H1 (cell line): ENCODE measurements around the gene SEC61B. TPM values are rescaled to one million over a fixed set of nuclear protein-coding genes. Genes with fewer than 3 reads are reported as not detected.

ENCODE experiments used
- CTCF ChIA-PET: fragments of 300-600 bp; sonication (Branson Sonifier 250); formaldehyde crosslinking; loops from one replicate; lab custom pipeline; 2021; ENCODE audit not compliant: partially characterized antibody; lab: Charles Lee
- POLR2A ChIA-PET: fragments of 300-600 bp; sonication (Branson Sonifier 250); formaldehyde crosslinking; loops from one replicate; lab custom pipeline; 2021; ENCODE audit warnings: inconsistent platforms; ENCODE audit not compliant: partially characterized antibody; lab: Charles Lee
- DNase-seq, 2 experiments: peaks; one replicate each; pipeline versions ENCODE4 v3.0.0 to v3.0.0-alpha.2; 2010 to 2022; ENCODE audit warnings: low spot score in 2 of 2, low read depth in 1 of 2, mixed read lengths in 1 of 2
- FAIRE-seq: peaks from 2 replicates; lab custom pipeline; 2011; peaks lifted over from hg19 to GRCh38; lab: Jason Lieb, UNC
- H2AFZ ChIP-seq: 2 replicates; pipeline ENCODE4 v1.8.1; 2012; ENCODE audit warnings: low read length, inconsistent platforms
- H2AK5ac ChIP-seq: 2 replicates; pipeline ENCODE4 v1.6.1; 2013; ENCODE audit warnings: low read depth, low read length
- H2BK120ac ChIP-seq: replicated peaks from 2 replicates; pipeline ENCODE3; 2013; ENCODE audit warnings: low read depth, low read length, inconsistent platforms
- H2BK12ac ChIP-seq: 2 replicates; pipeline ENCODE4 v1.6.1; 2013; ENCODE audit warnings: low read depth, low read length
- H2BK15ac ChIP-seq: 2 replicates; pipeline ENCODE4 v1.6.1; 2013; ENCODE audit warnings: low read length
- H2BK20ac ChIP-seq: 2 replicates; pipeline ENCODE4 v1.6.1; 2013; ENCODE audit warnings: low read length
- H2BK5ac ChIP-seq: 2 replicates; pipeline ENCODE4 v1.6.1; 2013; ENCODE audit warnings: low read depth, low read length
- H3K14ac ChIP-seq: 2 replicates; pipeline ENCODE4 v1.6.1; 2013; ENCODE audit warnings: inconsistent platforms; ENCODE audit not compliant: insufficient read length
- H3K18ac ChIP-seq: 2 replicates; pipeline ENCODE4 v1.6.1; 2013; ENCODE audit warnings: low read length; ENCODE audit errors: extremely low read depth
- H3K23ac ChIP-seq: 2 replicates; pipeline ENCODE4 v1.6.1; 2013; ENCODE audit warnings: inconsistent platforms; ENCODE audit not compliant: insufficient read length
- H3K23me2 ChIP-seq: 2 replicates; pipeline ENCODE4 v1.6.1; 2013; ENCODE audit warnings: low read depth, low read length
- H3K27ac ChIP-seq: 2 replicates; pipeline ENCODE4 v1.6.1; 2011; ENCODE audit warnings: low read depth, low read length, inconsistent platforms
- H3K27me3 ChIP-seq, 4 experiments: replicated peaks in 1 of 4; 1 replicate in 1 of 4; 2 replicates in 3 of 4; pipeline versions ENCODE4 v1.6.1 to v1.8.1; 2011 to 2013; ENCODE audit warnings: low read length in 3 of 4, mild to moderate bottlenecking in 3 of 4, inconsistent platforms in 2 of 4, mixed read lengths in 2 of 4, moderate library complexity in 1 of 4; ENCODE audit not compliant: control insufficient read depth in 3 of 4, insufficient read depth in 3 of 4; ENCODE audit errors: extremely low read depth in 1 of 4
- H3K36me3 ChIP-seq, 4 experiments: 2 replicates each; pipeline versions ENCODE4 v1.6.1 to v1.8.1; 2011 to 2013; ENCODE audit warnings: mild to moderate bottlenecking in 4 of 4, low read length in 3 of 4, moderate library complexity in 2 of 4, control low read depth in 1 of 4, inconsistent platforms in 1 of 4; ENCODE audit not compliant: insufficient read depth in 4 of 4, control insufficient read depth in 2 of 4
- H3K4ac ChIP-seq: replicated peaks from 2 replicates; pipeline ENCODE3; 2013; ENCODE audit warnings: low read length, low read depth, mixed read lengths, inconsistent platforms; ENCODE audit not compliant: insufficient read length
- H3K4me1 ChIP-seq, 4 experiments: replicated peaks in 1 of 4; 1 replicate in 1 of 4; 2 replicates in 3 of 4; pipeline versions ENCODE4 v1.6.1 to v1.8.1; 2011 to 2013; ENCODE audit warnings: low read length in 3 of 4, inconsistent platforms in 2 of 4, mixed read lengths in 1 of 4; ENCODE audit not compliant: insufficient read depth in 4 of 4, control insufficient read depth in 3 of 4
- H3K4me2 ChIP-seq, 2 experiments: 2 replicates each; pipeline versions ENCODE4 v1.6.1 to v1.8.1; 2011 to 2013; ENCODE audit warnings: low read depth in 2 of 2, low read length in 2 of 2, control low read depth in 1 of 2, inconsistent platforms in 1 of 2, mild to moderate bottlenecking in 1 of 2; ENCODE audit not compliant: insufficient read depth in 1 of 2
- H3K4me3 ChIP-seq, 4 experiments: fragments of 200-600, 300-600 bp in 1 of 4; sonication (generic), shearing (Covaris generic), sonication (Bioruptor Twin) in 1 of 4; 2 replicates each; pipeline versions ENCODE4 v1.5.1 to v1.8.1; 2011 to 2016; ENCODE audit warnings: low read length in 4 of 4, low read depth in 3 of 4, control low read depth in 2 of 4, inconsistent platforms in 2 of 4, mild to moderate bottlenecking in 2 of 4, mixed read lengths in 1 of 4, moderate library complexity in 1 of 4; ENCODE audit not compliant: insufficient read depth in 2 of 4; ENCODE audit errors: extremely low read depth in 1 of 4
- H3K56ac ChIP-seq: replicated peaks from 2 replicates; pipeline ENCODE3; 2013; ENCODE audit warnings: low read depth, mild to moderate bottlenecking, mixed read lengths, low read length, inconsistent platforms; ENCODE audit not compliant: insufficient read length
- H3K79me1 ChIP-seq: 2 replicates; pipeline ENCODE4 v1.6.1; 2013; ENCODE audit warnings: low read depth, low read length, control low read depth
- H3K79me2 ChIP-seq, 2 experiments: 2 replicates each; pipeline versions ENCODE4 v1.6.1 to v1.8.1; 2012 to 2013; ENCODE audit warnings: low read length in 2 of 2, mild to moderate bottlenecking in 2 of 2, inconsistent platforms in 1 of 2; ENCODE audit not compliant: insufficient read depth in 2 of 2, control insufficient read depth in 1 of 2
- H3K9ac ChIP-seq, 4 experiments: replicated peaks in 1 of 4; 1 replicate in 1 of 4; 2 replicates in 3 of 4; pipeline versions ENCODE4 v1.6.1 to v1.8.1; 2011 to 2013; ENCODE audit warnings: low read depth in 3 of 4, low read length in 3 of 4, control low read depth in 2 of 4, mild to moderate bottlenecking in 2 of 4, moderate library complexity in 2 of 4, inconsistent platforms in 1 of 4; ENCODE audit errors: extremely low read depth in 1 of 4
- H3K9me3 ChIP-seq, 2 experiments: 2 replicates each; pipeline versions ENCODE4 v1.6.1 to v1.8.1; 2012 to 2013; ENCODE audit warnings: mild to moderate bottlenecking in 2 of 2, moderate library complexity in 2 of 2, control low read depth in 1 of 2, inconsistent platforms in 1 of 2, low read depth in 1 of 2, low read length in 1 of 2, mixed read lengths in 1 of 2; ENCODE audit not compliant: insufficient read depth in 2 of 2
- H4K20me1 ChIP-seq, 2 experiments: replicated peaks in 1 of 2; 2 replicates each; pipeline versions ENCODE3 to v1.8.1; 2011 to 2013; ENCODE audit warnings: inconsistent platforms in 2 of 2, low read length in 2 of 2, mild to moderate bottlenecking in 1 of 2; ENCODE audit not compliant: insufficient read depth in 2 of 2, control insufficient read depth in 1 of 2
- H4K5ac ChIP-seq: 2 replicates; pipeline ENCODE4 v1.6.1; 2013; ENCODE audit warnings: low read length, low read depth, mixed read lengths, inconsistent platforms; ENCODE audit not compliant: insufficient read length
- H4K8ac ChIP-seq: 2 replicates; pipeline ENCODE4 v1.8.0; 2013; ENCODE audit warnings: mild to moderate bottlenecking, moderate library complexity, low read length, inconsistent platforms; ENCODE audit not compliant: insufficient read depth; ENCODE audit errors: extremely low read depth
- H4K91ac ChIP-seq: replicated peaks from 2 replicates; pipeline ENCODE3; 2013; ENCODE audit warnings: low read length, mixed read lengths, inconsistent platforms; ENCODE audit not compliant: insufficient read length
- BRCA1 ChIP-seq: IDR thresholded peaks from 2 replicates; pipeline ENCODE4 v1.6.1; 2012; ENCODE audit warnings: low read depth, low read length, improper control_type of control experiment
- CHD2 ChIP-seq: IDR thresholded peaks from 2 replicates; pipeline ENCODE4 v1.6.1; 2012; ENCODE audit warnings: low read length, improper control_type of control experiment
- RAD21 ChIP-seq, 2 experiments: IDR thresholded peaks in 1 of 2; conservative IDR thresholded peaks in 1 of 2; 2 replicates each; pipeline ENCODE4 v1.6.1; 2011; ENCODE audit warnings: low read depth in 2 of 2, low read length in 2 of 2, improper control_type of control experiment in 1 of 2, inconsistent platforms in 1 of 2, mild to moderate bottlenecking in 1 of 2, moderate library complexity in 1 of 2
- TAF1 ChIP-seq: IDR thresholded peaks from 2 replicates; pipeline ENCODE4 v1.6.1; 2011; ENCODE audit warnings: mild to moderate bottlenecking, low read depth, low read length
- WGBS, 2 experiments: shearing (Covaris generic) in 1 of 2; methylation state at CpG; one replicate each; pipeline versions ENCODE4 v1.1.6 to v1.1.7; 2013 to 2015; ENCODE audit warnings: low lambda C conversion rate in 2 of 2, mixed read lengths in 2 of 2, inconsistent platforms in 1 of 2, low coverage in 1 of 2, missing lambda C conversion rate in 1 of 2; ENCODE audit not compliant: insufficient replicate concordance in 2 of 2, insufficient coverage in 1 of 2, insufficient read length in 1 of 2; ENCODE audit errors: extremely low coverage in 1 of 2, missing lambda C conversion rate in 1 of 2; 5-methylcytosine and 5-hydroxymethylcytosine counted together
- polyA plus RNA-seq, 7 experiments: library from polyadenylated mRNA; depleted of rRNA in 3 of 7; stranded (reverse) in 5 of 7; unstranded in 2 of 7; fragments of >200 nt in 5 of 7; fragments of 200-250 nt in 2 of 7; gene quantifications; 1 replicate in 5 of 7; 2 replicates in 1 of 7; 4 replicates in 1 of 7; pipeline versions ENCODE4 v1.2.1 to v1.2.3, GENCODE V29; 2011 to 2013; ENCODE audit warnings: missing spikeins in 2 of 7, mixed read lengths in 2 of 7
- total RNA-seq: library from RNA; stranded (reverse); fragmentation: NEBNext Ultra II Directional; extraction: Animal tissue kit (Norgen Biotek cat#: 25700); gene quantifications from 2 replicates; pipeline ENCODE4 v1.2.1, GENCODE V29; 2021
- TF ChIP-seq, protein P1 (sequence below): IDR thresholded peaks from 2 replicates; pipeline ENCODE4 v1.6.1; 2012; ENCODE audit warnings: inconsistent platforms
- TF ChIP-seq, protein P2 (sequence below), 3 experiments: IDR thresholded peaks; 1 replicate in 2 of 3; 2 replicates in 1 of 3; pipeline versions ENCODE4 v1.5.1 to v1.6.1; 2011; ENCODE audit warnings: low read length in 3 of 3, mild to moderate bottlenecking in 3 of 3, inconsistent platforms in 2 of 3, low read depth in 1 of 3, moderate library complexity in 1 of 3; ENCODE audit not compliant: insufficient read depth in 1 of 3; ENCODE audit errors: control extremely low read depth in 1 of 3

SEC61B gene
- total and polyA plus RNA-seq, 2 of the 8 experiments (the other 6 are each of a cell fraction or from before 2014, with no cell fraction given) = 155 to 379 TPM

DNA sequence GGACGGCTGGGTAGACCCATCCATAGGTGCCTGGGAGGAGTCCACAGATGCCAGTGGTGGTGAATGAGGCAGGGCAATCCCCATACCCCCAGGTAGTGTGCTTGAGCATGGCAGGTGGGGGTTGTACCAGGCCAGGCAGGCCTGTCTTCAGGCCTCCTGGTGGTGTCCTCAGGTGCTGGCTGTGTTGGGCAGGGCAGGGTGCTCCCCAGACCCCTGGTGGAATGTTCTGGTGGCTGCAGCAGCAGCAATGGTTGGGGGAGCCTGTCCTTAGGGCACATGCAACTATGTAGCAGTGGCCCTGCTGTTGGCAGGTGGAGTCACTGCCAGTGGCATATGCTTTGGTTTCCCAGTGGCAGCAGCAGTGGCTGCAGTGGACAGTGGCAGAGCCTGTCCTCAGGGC lies 10.3 kb upstream of the SEC61B start:
- no peaks in the 10 kb centered on the region for H3K27me3 ChIP-seq
- FAIRE-seq = no peak

More for the DNA sequence above, 10.3 kb upstream of the SEC61B start:
- H2AK5ac ChIP-seq = no peak overlapping the region
- H3K79me1 ChIP-seq = no peaks in the 10 kb centered on the region
- no peaks in the 10 kb centered on the region for H3K4me1 ChIP-seq
- ChIA-PET POLR2A (interaction anchor here (3.6 kb wide), 1 partner anchor 10 kb away, joined by 26 read pairs; the partner anchor contains the start of genes ALG2 and SEC61B), CTCF (interaction anchor here (1.1 to 3.7 kb wide), 5 partner anchors 12 to 39 kb away, joined by 3 to 12 read pairs (median 5); no protein-coding TSS in a partner anchor)
- no peak overlapping the region for H3K14ac ChIP-seq
- H3K9ac ChIP-seq = no peak overlapping the region
- no peak overlapping the region for H2BK20ac ChIP-seq
- H3K23ac ChIP-seq = no peak overlapping the region
- H3K79me2 ChIP-seq = peaks cover 0 to 9% of the 10 kb centered on the region in 2 experiments; a peak in 2 of 4 replicates
- peaks cover 2 to 4% of the 10 kb centered on the region in 2 experiments for H4K20me1 ChIP-seq
- no peak overlapping the region for H2BK12ac ChIP-seq
- no peak overlapping the region for H3K27ac ChIP-seq
- H4K91ac ChIP-seq = peak overlapping the region; percentile 65
- no peak overlapping the region for H2BK120ac ChIP-seq
- H4K5ac ChIP-seq = no peak overlapping the region
- no peaks in the 10 kb centered on the region; a peak in 2 of 8 replicates for H3K36me3 ChIP-seq
- TF ChIP-seq, protein P1, sequence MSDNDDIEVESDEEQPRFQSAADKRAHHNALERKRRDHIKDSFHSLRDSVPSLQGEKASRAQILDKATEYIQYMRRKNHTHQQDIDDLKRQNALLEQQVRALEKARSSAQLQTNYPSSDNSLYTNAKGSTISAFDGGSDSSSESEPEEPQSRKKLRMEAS = peak; percentile 31; the same call in 1 of the 2 replicates
- TF ChIP-seq BRCA1 (no peak), RAD21 (IDR thresholded peaks at IDR 0.05 in 1 of 2, conservative IDR thresholded peaks at IDR 0.05 in 1 of 2; ENCODE audit: low read depth in 2 of 2, low read length in 2 of 2) (peak in 1 of 2 experiments; percentile 28; a peak in 3 of 4 replicates), TAF1 (no peak), CHD2 (no peak)
- TF ChIP-seq, protein P2, sequence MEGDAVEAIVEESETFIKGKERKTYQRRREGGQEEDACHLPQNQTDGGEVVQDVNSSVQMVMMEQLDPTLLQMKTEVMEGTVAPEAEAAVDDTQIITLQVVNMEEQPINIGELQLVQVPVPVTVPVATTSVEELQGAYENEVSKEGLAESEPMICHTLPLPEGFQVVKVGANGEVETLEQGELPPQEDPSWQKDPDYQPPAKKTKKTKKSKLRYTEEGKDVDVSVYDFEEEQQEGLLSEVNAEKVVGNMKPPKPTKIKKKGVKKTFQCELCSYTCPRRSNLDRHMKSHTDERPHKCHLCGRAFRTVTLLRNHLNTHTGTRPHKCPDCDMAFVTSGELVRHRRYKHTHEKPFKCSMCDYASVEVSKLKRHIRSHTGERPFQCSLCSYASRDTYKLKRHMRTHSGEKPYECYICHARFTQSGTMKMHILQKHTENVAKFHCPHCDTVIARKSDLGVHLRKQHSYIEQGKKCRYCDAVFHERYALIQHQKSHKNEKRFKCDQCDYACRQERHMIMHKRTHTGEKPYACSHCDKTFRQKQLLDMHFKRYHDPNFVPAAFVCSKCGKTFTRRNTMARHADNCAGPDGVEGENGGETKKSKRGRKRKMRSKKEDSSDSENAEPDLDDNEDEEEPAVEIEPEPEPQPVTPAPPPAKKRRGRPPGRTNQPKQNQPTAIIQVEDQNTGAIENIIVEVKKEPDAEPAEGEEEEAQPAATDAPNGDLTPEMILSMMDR (IDR thresholded peaks at IDR 0.05; ENCODE audit: control extremely low read depth in 1 of 3, insufficient read depth in 1 of 3, low read depth in 1 of 3, low read length in 3 of 3) = peak; percentile 38 to 58 (median 48)
- TF ChIP-seq, all 59 proteins: peak for 3
- no peaks in the 10 kb centered on the region for H3K9me3 ChIP-seq
- 85% methylated on average over 1 of the region's 1 CpG; no CpG with 5 or more reads in 1 of the 2 experiments for WGBS, 2 experiments
- H3K4me3 ChIP-seq = no peak overlapping the region
- no peak overlapping the region for H3K18ac ChIP-seq
- H4K8ac ChIP-seq = no peak overlapping the region
- H3K56ac ChIP-seq = no peak overlapping the region
- H2BK15ac ChIP-seq = no peak overlapping the region
- H3K4me2 ChIP-seq = no peak overlapping the region
- no peak overlapping the region for H3K4ac ChIP-seq
- DNase-seq = no peak
- H2AFZ ChIP-seq = no peak overlapping the region
- H2BK5ac ChIP-seq = no peak overlapping the region
- no peaks in the 10 kb centered on the region for H3K23me2 ChIP-seq
